ENCODE data around the gene SFRP2.

SFRP2 gene, protein sequence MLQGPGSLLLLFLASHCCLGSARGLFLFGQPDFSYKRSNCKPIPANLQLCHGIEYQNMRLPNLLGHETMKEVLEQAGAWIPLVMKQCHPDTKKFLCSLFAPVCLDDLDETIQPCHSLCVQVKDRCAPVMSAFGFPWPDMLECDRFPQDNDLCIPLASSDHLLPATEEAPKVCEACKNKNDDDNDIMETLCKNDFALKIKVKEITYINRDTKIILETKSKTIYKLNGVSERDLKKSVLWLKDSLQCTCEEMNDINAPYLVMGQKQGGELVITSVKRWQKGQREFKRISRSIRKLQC

DNA sequence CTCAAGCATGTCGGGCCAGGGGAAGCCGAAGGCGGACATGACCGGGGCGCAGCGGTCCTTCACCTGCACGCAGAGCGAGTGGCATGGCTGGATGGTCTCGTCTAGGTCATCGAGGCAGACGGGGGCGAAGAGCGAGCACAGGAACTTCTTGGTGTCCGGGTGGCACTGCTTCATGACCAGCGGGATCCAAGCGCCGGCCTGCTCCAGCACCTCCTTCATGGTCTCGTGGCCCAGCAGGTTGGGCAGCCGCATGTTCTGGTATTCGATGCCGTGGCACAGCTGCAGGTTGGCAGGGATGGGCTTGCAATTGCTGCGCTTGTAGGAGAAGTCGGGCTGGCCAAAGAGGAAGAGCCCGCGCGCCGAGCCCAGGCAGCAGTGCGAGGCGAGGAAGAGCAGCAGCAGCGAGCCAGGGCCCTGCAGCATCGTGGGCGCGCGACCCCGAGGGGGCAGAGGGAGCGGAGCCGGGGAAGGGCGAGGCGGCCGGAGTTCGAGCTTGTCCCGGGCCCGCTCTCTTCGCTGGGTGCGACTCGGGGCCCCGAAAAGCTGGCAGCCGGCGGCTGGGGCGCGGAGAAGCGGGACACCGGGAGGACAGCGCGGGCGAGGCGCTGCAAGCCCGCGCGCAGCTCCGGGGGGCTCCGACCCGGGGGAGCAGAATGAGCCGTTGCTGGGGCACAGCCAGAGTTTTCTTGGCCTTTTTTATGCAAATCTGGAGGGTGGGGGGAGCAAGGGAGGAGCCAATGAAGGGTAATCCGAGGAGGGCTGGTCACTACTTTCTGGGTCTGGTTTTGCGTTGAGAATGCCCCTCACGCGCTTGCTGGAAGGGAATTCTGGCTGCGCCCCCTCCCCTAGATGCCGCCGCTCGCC is at the start of gene SFRP2:
SFRP2 (minus strand) TSS at position 671 of the 864 bp plus-strand sequence; CDS start at position 423, 248 bp downstream.
- H3K27ac Mint-ChIP-seq, result no peak within 1 kb of the TSS
- peaks cover 84% of the 10 kb centered on the region for H3K27me3 Mint-ChIP-seq (ENCODE audit: low read depth)
- no peaks in the 10 kb centered on the region for H3K36me3 Mint-ChIP-seq (ENCODE audit: low read depth)
- no peaks in the 10 kb centered on the region for H3K9me3 Mint-ChIP-seq
- H3K4me3 Mint-ChIP-seq, result peak within 1 kb of the TSS; percentile 10
- peaks cover 15% of the 10 kb centered on the region for H3K4me1 Mint-ChIP-seq (ENCODE audit: low read depth)

DNA sequence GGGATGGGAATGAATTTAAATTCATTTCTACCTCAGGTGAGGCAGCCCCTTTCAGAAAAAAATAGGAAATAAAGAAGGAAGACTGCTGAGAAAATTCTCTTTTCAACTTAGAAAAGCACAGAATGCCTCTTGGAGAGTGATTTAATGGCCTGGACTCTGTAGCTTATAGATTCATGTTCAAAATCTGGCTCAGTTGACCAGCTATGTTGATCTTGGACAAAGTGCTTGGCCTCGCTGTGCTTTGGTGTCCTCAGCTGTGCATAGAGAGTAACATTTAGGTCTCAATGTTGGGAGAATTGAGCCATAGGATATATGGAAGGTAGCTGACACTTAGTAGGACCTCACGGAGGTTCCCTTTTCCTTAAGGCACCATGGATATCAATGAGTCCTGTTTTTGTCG is 49.7 kb upstream of the SFRP2 start:
- no peak overlapping the region for H3K27ac Mint-ChIP-seq
- no peaks in the 10 kb centered on the region for H3K4me1 Mint-ChIP-seq (ENCODE audit: low read depth)
- H3K27me3 Mint-ChIP-seq (ENCODE audit: low read depth), result no peaks in the 10 kb centered on the region
- no peak overlapping the region for H3K4me3 Mint-ChIP-seq
- H3K36me3 Mint-ChIP-seq (ENCODE audit: low read depth), result no peaks in the 10 kb centered on the region
- H3K9me3 Mint-ChIP-seq, result no peaks in the 10 kb centered on the region

DNA sequence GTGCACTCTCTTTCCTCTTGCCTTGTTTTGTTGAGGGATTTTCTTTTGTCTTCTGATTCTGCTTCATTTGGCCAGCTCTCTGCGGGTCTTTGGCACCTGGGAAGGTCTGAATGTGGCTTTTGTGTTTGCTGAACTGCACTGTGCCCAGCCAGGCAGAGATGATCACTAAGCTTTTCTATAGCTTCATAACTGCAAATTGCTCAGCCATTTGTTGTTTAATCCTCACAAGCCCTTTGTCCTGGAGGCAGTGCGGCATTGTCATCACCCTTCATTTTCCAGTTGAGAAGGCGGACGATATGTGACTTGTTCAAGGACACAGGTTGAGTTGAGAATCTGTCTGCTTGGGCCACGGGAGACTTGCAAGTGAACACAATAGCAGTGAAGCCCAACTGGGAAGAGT is 46.0 kb upstream of the SFRP2 start:
- no peak overlapping the region for H3K4me3 Mint-ChIP-seq
- H3K9me3 Mint-ChIP-seq, result no peaks in the 10 kb centered on the region
- no peaks in the 10 kb centered on the region for H3K27me3 Mint-ChIP-seq (ENCODE audit: low read depth)
- H3K27ac Mint-ChIP-seq, result no peak overlapping the region
- no peaks in the 10 kb centered on the region for H3K4me1 Mint-ChIP-seq (ENCODE audit: low read depth)
- H3K36me3 Mint-ChIP-seq (ENCODE audit: low read depth), result no peaks in the 10 kb centered on the region

DNA sequence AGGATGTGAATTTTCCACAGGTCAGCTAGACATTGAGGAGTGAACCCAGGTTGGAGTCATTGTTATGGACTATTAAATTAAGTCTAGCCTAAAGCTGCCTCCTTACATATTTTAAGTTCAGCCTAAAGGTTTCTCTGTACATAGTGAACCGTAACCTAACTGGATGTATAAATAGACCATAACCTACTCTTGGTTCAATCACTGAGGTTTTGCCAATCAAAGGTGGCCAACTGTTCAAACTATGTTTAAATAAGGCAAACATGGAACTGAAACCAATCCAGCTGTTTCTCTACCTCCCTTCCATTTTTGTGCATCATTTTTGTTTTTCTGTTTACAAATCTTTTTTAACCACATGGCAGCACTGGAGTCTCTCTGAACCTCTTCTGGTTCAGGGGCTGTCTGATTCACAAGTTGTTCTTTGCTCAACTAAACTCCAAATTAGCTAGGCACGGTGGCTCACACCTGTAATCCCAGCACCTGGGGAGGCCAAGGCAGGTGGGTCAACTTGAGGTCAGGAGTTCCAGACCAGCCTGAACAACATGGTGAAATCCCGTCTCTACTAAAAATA is 43.9 kb upstream of the SFRP2 start:
- no peaks in the 10 kb centered on the region for H3K36me3 Mint-ChIP-seq (ENCODE audit: low read depth)
- no peaks in the 10 kb centered on the region for H3K9me3 Mint-ChIP-seq
- H3K27me3 Mint-ChIP-seq (ENCODE audit: low read depth), result peaks cover 6% of the 10 kb centered on the region
- H3K27ac Mint-ChIP-seq, result no peak overlapping the region
- H3K4me1 Mint-ChIP-seq (ENCODE audit: low read depth), result no peaks in the 10 kb centered on the region
- H3K4me3 Mint-ChIP-seq, result no peak overlapping the region

DNA sequence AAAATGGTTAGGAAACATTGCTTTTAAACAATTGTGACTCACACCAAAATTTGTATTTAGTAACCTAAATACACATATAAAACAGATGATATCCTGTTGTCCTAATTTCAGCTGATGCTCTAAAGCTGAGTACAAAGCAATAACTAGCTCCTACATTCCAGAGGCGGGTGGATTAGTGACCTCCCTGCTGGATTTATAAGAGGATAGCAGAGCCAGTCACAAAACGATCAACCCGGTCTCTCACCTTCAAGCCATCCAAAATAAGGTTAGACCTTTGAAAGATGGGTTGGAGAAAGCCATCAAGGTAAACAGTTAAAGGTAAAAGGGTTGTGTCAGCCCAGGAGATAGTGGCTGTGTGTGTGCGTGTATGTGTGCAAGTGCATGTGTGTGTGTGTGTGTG is 43.2 kb upstream of the SFRP2 start:
- Mint-ChIP-seq H3K4me1 (ENCODE audit: low read depth) (no peaks in the 10 kb centered on the region), H3K27me3 (ENCODE audit: low read depth) (peaks cover 7% of the 10 kb centered on the region), H3K36me3 (ENCODE audit: low read depth) (no peaks in the 10 kb centered on the region), H3K27ac (no peak overlapping the region), H3K9me3 (no peaks in the 10 kb centered on the region), H3K4me3 (no peak overlapping the region)

DNA sequence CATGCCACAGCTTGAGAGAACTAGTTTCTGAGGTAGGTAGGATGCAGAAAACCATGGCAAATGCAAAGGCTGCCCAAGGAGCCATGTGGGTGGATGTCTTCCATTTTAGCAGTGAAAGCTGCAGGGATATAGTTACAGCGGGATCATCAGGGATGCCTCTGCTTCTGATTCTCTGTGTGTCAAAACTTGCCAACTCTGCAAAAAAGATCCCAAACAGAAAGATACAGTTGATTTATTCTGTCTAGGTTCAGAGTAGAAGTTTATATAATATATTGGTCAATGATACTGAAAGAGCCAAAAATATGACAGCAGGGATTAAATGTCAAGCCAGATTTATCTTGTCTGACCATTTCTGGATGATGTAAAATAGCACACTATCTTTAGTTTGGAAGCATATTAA is 42.4 kb upstream of the SFRP2 start:
- no peak overlapping the region for H3K27ac Mint-ChIP-seq
- H3K27me3 Mint-ChIP-seq (ENCODE audit: low read depth), result peaks cover 11% of the 10 kb centered on the region
- H3K4me1 Mint-ChIP-seq (ENCODE audit: low read depth), result no peaks in the 10 kb centered on the region
- no peak overlapping the region for H3K4me3 Mint-ChIP-seq
- H3K36me3 Mint-ChIP-seq (ENCODE audit: low read depth), result no peaks in the 10 kb centered on the region
- no peaks in the 10 kb centered on the region for H3K9me3 Mint-ChIP-seq

DNA sequence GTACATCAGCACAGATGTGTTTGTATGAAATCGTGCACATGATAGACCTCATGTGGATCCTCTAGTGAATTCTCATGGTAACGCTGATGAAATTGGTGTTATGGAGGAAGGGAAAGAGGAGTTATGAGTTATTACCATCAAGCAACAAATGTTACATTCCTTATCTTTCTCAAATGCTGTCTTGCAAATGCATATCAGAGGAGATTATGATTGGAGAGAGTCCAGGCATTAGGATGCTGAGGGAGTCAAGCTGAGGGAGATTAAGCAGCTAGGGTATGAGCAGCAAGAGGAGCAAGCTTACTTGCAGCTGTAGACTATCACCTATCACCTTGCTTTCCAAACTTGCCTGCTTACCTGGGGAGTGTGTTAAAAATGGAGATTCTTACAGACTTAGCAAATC is 36.8 kb upstream of the SFRP2 start:
- no peaks in the 10 kb centered on the region for H3K9me3 Mint-ChIP-seq
- no peaks in the 10 kb centered on the region for H3K4me1 Mint-ChIP-seq (ENCODE audit: low read depth)
- peaks cover 19% of the 10 kb centered on the region for H3K27me3 Mint-ChIP-seq (ENCODE audit: low read depth)
- no peak overlapping the region for H3K27ac Mint-ChIP-seq
- no peak overlapping the region for H3K4me3 Mint-ChIP-seq
- no peaks in the 10 kb centered on the region for H3K36me3 Mint-ChIP-seq (ENCODE audit: low read depth)

DNA sequence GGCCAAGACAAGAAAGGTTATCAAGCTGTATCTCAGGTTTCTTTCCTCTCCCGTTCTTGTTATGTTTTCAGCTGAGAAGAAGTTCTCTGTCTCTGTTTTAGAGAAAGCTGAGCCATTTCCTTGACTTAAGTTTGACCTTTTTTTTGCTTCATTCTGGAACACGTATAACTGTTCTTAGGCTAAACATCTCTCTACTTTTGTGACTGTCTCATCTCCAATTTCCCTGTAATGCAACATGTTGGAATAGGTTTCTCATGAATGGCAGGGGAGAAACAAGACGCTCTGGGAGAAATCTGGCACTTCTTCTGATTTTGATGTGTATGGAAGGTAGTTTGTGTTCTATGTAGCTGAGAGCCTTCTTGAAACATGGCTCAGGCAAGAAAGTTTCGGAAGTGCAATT is 36.2 kb upstream of the SFRP2 start:
- H3K27me3 Mint-ChIP-seq (ENCODE audit: low read depth), result peaks cover 19% of the 10 kb centered on the region
- no peak overlapping the region for H3K27ac Mint-ChIP-seq
- H3K9me3 Mint-ChIP-seq, result no peaks in the 10 kb centered on the region
- no peaks in the 10 kb centered on the region for H3K36me3 Mint-ChIP-seq (ENCODE audit: low read depth)
- H3K4me3 Mint-ChIP-seq, result no peak overlapping the region
- no peaks in the 10 kb centered on the region for H3K4me1 Mint-ChIP-seq (ENCODE audit: low read depth)

DNA sequence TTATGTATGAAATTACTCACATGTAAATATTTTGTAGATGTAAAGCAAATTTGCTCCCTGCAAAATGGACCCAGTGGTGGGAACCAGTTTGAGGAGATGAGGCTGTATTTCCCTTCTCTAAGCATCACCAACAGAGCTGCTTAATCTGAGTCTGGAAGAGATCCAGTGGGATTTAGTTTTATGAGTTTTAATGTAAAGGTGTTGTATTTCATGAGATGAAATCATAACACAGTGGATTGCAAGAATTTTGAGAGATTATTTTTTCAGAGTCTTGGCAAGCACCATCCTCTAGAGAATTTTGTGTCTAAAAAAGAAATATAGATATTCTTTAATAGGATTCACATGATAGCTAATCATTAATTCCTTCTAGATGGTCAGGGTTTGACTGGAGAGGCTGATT is 35.6 kb upstream of the SFRP2 start:
- no peak overlapping the region for H3K27ac Mint-ChIP-seq
- H3K4me1 Mint-ChIP-seq (ENCODE audit: low read depth), result no peaks in the 10 kb centered on the region
- H3K27me3 Mint-ChIP-seq (ENCODE audit: low read depth), result peaks cover 19% of the 10 kb centered on the region
- no peak overlapping the region for H3K4me3 Mint-ChIP-seq
- H3K9me3 Mint-ChIP-seq, result no peaks in the 10 kb centered on the region
- no peaks in the 10 kb centered on the region for H3K36me3 Mint-ChIP-seq (ENCODE audit: low read depth)

DNA sequence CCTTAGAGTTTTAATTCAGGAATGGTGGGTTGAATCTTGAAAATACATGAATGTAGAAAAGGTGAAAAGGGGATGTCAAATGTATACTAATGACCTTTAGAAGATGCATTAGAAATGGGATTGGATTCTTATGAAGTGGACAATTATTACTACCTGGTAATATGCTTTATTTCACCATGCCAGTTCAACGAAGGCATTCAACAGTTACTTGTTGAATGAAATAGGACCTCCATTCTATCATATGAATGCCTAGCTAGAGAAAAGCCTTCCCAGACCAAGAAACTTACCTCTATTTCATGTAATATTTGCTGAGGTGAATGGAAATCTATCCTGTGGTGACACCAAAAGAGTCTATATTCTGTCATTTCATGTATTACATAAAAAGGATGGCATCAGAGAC is 34.6 kb upstream of the SFRP2 start:
- no peak overlapping the region for H3K27ac Mint-ChIP-seq
- H3K9me3 Mint-ChIP-seq, result no peaks in the 10 kb centered on the region
- no peaks in the 10 kb centered on the region for H3K36me3 Mint-ChIP-seq (ENCODE audit: low read depth)
- no peaks in the 10 kb centered on the region for H3K4me1 Mint-ChIP-seq (ENCODE audit: low read depth)
- H3K4me3 Mint-ChIP-seq, result no peak overlapping the region
- peaks cover 13% of the 10 kb centered on the region for H3K27me3 Mint-ChIP-seq (ENCODE audit: low read depth)

DNA sequence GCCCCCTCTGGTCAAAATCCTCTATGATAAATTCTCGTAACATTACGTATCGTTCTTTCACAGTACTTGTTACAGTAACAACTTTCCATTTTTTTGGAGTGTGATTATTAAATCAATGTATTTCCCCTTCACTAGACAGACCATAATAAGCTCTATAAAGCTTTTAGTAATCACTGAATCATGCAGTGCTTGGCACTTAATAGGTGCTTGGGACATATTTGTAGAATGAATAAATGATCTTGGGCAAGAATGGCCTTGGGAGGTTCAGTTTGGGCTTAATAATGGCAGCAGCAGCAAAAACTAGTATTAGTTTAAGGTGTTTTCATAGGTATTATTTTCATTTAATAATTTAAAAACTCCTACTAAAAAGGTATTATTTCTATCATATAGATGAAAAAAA is 33.4 kb upstream of the SFRP2 start:
- H3K4me3 Mint-ChIP-seq, result no peak overlapping the region
- no peaks in the 10 kb centered on the region for H3K9me3 Mint-ChIP-seq
- H3K4me1 Mint-ChIP-seq (ENCODE audit: low read depth), result no peaks in the 10 kb centered on the region
- H3K36me3 Mint-ChIP-seq (ENCODE audit: low read depth), result no peaks in the 10 kb centered on the region
- H3K27ac Mint-ChIP-seq, result no peak overlapping the region
- H3K27me3 Mint-ChIP-seq (ENCODE audit: low read depth), result peaks cover 13% of the 10 kb centered on the region

DNA sequence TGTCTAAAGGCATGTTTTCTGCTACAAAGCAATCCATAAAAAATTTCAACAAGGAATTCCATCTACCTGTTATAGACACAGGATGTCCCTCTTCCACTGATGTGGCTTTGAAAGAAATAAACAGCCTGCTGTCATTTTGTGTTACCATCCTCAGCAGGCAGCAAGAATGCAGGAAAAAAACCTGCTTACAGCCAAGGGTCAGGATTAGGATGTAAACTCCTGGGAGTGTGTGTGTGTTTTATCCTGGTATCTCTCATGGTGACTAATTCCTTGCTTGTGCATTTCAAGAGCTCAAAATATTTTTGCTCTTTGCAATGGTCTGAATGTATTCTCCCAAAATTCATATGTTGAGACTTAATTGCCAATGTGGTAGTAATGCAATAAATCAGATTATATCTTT is 28.6 kb upstream of the SFRP2 start:
- peaks cover 5% of the 10 kb centered on the region for H3K27me3 Mint-ChIP-seq (ENCODE audit: low read depth)
- H3K9me3 Mint-ChIP-seq, result no peaks in the 10 kb centered on the region
- no peak overlapping the region for H3K27ac Mint-ChIP-seq
- H3K36me3 Mint-ChIP-seq (ENCODE audit: low read depth), result no peaks in the 10 kb centered on the region
- no peak overlapping the region for H3K4me3 Mint-ChIP-seq
- no peaks in the 10 kb centered on the region for H3K4me1 Mint-ChIP-seq (ENCODE audit: low read depth)

DNA sequence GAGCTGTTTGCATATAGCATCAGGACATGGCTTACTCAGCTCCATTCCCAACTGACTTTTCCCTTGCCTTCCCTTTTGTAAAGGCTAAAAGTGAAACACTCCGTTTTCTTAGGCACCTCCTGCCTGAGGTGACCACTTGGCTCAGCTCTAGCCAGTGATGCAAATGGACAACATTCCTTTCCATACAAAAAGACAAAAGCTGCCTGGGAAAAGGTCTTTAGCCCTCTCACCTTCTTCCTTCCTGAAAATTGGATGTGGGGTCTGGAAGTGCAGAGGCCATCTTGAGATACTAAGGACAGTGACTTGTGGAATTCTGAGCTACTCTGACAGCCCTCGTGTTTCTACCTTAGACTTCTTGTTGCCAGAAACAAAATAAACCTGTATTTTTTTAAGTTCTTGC is 27.7 kb upstream of the SFRP2 start:
- H3K9me3 Mint-ChIP-seq, result no peaks in the 10 kb centered on the region
- no peak overlapping the region for H3K4me3 Mint-ChIP-seq
- H3K27me3 Mint-ChIP-seq (ENCODE audit: low read depth), result peaks cover 5% of the 10 kb centered on the region
- H3K36me3 Mint-ChIP-seq (ENCODE audit: low read depth), result no peaks in the 10 kb centered on the region
- H3K27ac Mint-ChIP-seq, result no peak overlapping the region
- no peaks in the 10 kb centered on the region for H3K4me1 Mint-ChIP-seq (ENCODE audit: low read depth)

DNA sequence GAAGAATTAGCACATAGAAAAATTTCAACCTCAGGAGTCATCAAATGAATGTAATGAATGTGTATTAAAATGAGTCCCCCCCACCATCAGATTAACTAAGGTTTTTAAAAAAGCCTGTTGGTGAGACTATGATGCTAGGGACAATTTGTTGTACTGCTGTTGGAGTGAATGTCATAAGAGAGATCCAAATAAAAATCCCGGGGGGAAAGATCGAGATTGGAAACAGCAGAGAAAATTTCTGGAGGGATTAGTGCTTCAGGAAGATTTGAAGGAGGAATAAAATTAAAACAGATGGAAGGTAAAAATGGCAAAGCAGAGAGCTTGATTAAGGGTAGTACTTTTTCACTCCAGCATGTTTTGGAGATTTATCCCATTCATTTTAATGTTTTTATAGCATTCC is 25.9 kb upstream of the SFRP2 start:
- no peaks in the 10 kb centered on the region for H3K9me3 Mint-ChIP-seq
- H3K4me3 Mint-ChIP-seq, result no peak overlapping the region
- H3K36me3 Mint-ChIP-seq (ENCODE audit: low read depth), result no peaks in the 10 kb centered on the region
- H3K4me1 Mint-ChIP-seq (ENCODE audit: low read depth), result no peaks in the 10 kb centered on the region
- no peak overlapping the region for H3K27ac Mint-ChIP-seq
- peaks cover 5% of the 10 kb centered on the region for H3K27me3 Mint-ChIP-seq (ENCODE audit: low read depth)
